Adrenal gland (tissue), 12 donors: ENCODE results near the gene FSD2. TPM values are rescaled to one million over a fixed set of nuclear protein-coding genes. Genes with fewer than 3 reads are reported as not detected.

Experiments used
- DNase-seq, 7 donors: peaks; one replicate each; pipeline ENCODE4 v3.0.0-alpha.2; 2019 to 2020
- H3K27ac ChIP-seq, 5 donors: fragments of 200-600 bp; sonication (generic) in 4 of 5; 1 replicate in 3 of 5; 2 replicates in 2 of 5; pipeline versions ENCODE4 v1.5.1 to v1.8.0; 2016 to 2020; ENCODE audit warnings: mild to moderate bottlenecking in 1 of 5
- H3K27me3 ChIP-seq: fragments of 200-600 bp; 2 replicates; pipeline ENCODE4 v1.8.0; 2021
- H3K36me3 ChIP-seq, 2 donors: fragments of 200-600 bp; replicated peaks in 1 of 2; 1 replicate in 1 of 2; 2 replicates in 1 of 2; pipeline versions ENCODE4 v1.5.1 to v1.8.0; 2018 to 2022
- H3K4me1 ChIP-seq, 2 donors: fragments of 200-600 bp; replicated peaks in 1 of 2; 1 replicate in 1 of 2; 2 replicates in 1 of 2; pipeline versions ENCODE4 v1.5.1 to v1.8.0; 2018 to 2021
- H3K4me3 ChIP-seq, 4 donors: fragments of 200-600 bp; sonication (generic) in 3 of 4; one replicate each; pipeline ENCODE4 v1.5.1; 2016 to 2018
- H3K9me3 ChIP-seq, 3 donors: fragments of 200-600 bp; sonication (generic) in 1 of 3; replicated peaks in 1 of 3; 1 replicate in 2 of 3; 2 replicates in 1 of 3; pipeline versions ENCODE4 v1.5.1 to v1.8.0; 2016 to 2021
- POLR2A ChIP-seq, 2 donors: fragments of 450-650 bp; IDR thresholded peaks; one replicate each; pipeline ENCODE4 v1.6.1; 2017; ENCODE audit warnings: antibody characterized with exemption in 2 of 2, mild to moderate bottlenecking in 2 of 2, moderate library complexity in 1 of 2
- WGBS, 4 donors: extraction: QIAGEN DNeasy Blood & Tissue Kit in 2 of 4; methylation state at CpG; one replicate each; pipeline versions ENCODE4 v1.1.5 to v1.1.7; 2013 to 2017; 5-methylcytosine and 5-hydroxymethylcytosine counted together
- intact Hi-C, 2 donors: fragments of 100-400 bp; cut with DNase I; formaldehyde crosslinking; loops; one replicate each; pipeline versions ENCODE4 v1.14.1 to v1.15.0; 2022 to 2023
- polyA plus RNA-seq, 3 donors: library from polyadenylated mRNA; stranded (reverse); fragments of 200-250 nt in 2 of 3; fragments of 350-450 nt in 1 of 3; fragmentation: Illumina TruSeq in 1 of 3; extraction: RNeasy Lipid Tissue Mini Kit (QIAGEN cat#74804) in 1 of 3; gene quantifications; one replicate each; pipeline ENCODE4 v1.2.3, GENCODE V29; 2013 to 2014
- total RNA-seq, 9 donors: library from RNA; depleted of rRNA in 4 of 9; stranded (reverse); fragments of >200 nt in 4 of 9; fragments of 120-200 nt in 1 of 9; fragmentation: NEBNext Ultra II Directional in 1 of 9; extraction: Animal tissue kit (Norgen Biotek cat#: 25700) in 1 of 9; gene quantifications; one replicate each; pipeline versions ENCODE4 v1.1.0 to v1.2.4, GENCODE V29; 2013 to 2023
- TF ChIP-seq, protein P1 (sequence below), 6 experiments: fragments of 450-650 bp in 4 of 6; fragments of 200-600 bp in 2 of 6; sonication (generic) in 1 of 6; IDR thresholded peaks; 1 replicate in 5 of 6; 2 replicates in 1 of 6; pipeline versions ENCODE4 v1.5.1 to v1.8.0; 2016 to 2021; ENCODE audit warnings: antibody characterized with exemption in 6 of 6, mild to moderate bottlenecking in 2 of 6, moderate library complexity in 1 of 6
- donor health status: healthy with polysubstance abuse.
- donor health status: Bipolar disorder and iron deficiency.
- donor health status: DM: yes; HTN: yes; CAD: no.
- donor health status: DM: no; HTN: no; CAD: no.
- donor health status: DM: no; HTN: no; CAD: no.
- donor health status: DM: yes; HTN: yes; CAD: no.

FSD2 gene
- total and polyA plus RNA-seq, 12 donors, result 0.03 to 0.06 TPM; not detected in 10

DNA sequence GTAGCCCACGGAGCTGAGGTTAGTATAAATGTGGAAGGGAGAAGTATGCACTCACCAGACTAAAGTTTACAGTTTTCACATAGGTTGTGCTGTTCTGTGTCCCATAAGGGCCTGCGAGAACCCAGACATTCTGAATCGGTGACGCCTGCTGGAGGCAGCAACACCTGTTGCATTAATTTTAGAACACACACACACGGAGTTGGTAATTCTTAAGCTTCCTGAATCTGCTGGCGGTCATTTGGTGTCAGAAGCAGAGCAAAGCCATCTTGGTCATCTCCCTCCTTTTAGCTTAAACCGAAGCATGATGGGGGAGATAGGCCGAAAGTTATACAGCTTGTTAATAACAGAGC, 55.1 kb downstream of the FSD2 start:
- intact Hi-C loops, result loop anchor here in 1 of 2 donors (10.0 kb wide), 1 partner anchor 206 kb away; the partner anchor contains the start of gene RPS17
- Histone ChIP-seq H3K4me3 (peak overlapping the region; percentile 25 to 90 (median 74)), H3K36me3 (peaks cover 0 to 14% of the 10 kb centered on the region in 2 donors), H3K27me3 (no peaks in the 10 kb centered on the region), H3K4me1 (peaks cover 11 to 22% of the 10 kb centered on the region in 2 donors), H3K27ac (peak overlapping the region in 4 of 5 donors; percentile 83 to 97 (median 93)), H3K9me3 (no peaks in the 10 kb centered on the region)
- no peak for TF ChIP-seq POLR2A (IDR thresholded peaks at IDR 0.05)
- TF ChIP-seq, protein P1, sequence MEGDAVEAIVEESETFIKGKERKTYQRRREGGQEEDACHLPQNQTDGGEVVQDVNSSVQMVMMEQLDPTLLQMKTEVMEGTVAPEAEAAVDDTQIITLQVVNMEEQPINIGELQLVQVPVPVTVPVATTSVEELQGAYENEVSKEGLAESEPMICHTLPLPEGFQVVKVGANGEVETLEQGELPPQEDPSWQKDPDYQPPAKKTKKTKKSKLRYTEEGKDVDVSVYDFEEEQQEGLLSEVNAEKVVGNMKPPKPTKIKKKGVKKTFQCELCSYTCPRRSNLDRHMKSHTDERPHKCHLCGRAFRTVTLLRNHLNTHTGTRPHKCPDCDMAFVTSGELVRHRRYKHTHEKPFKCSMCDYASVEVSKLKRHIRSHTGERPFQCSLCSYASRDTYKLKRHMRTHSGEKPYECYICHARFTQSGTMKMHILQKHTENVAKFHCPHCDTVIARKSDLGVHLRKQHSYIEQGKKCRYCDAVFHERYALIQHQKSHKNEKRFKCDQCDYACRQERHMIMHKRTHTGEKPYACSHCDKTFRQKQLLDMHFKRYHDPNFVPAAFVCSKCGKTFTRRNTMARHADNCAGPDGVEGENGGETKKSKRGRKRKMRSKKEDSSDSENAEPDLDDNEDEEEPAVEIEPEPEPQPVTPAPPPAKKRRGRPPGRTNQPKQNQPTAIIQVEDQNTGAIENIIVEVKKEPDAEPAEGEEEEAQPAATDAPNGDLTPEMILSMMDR (IDR thresholded peaks at IDR 0.05), result no peak
- DNase-seq, result no peak
- WGBS, 4 donors, result 1 to 3% (median 2%) methylated on average over 8 of the region's 8 CpGs

GRCh38 chr15:82749951-82750830, 55.7 kb downstream of the FSD2 start:
- 0 to 2% (median 0%) methylated on average over 27 to 47 of the region's 47 CpGs for WGBS, 4 donors

GRCh38 chr15:82748315-82748714, 57.6 kb downstream of the FSD2 start:
- H3K36me3 ChIP-seq, result no peaks in the 10 kb centered on the region
- TF ChIP-seq, protein P1 (IDR thresholded peaks at IDR 0.05), result no peak
- TF ChIP-seq POLR2A (IDR thresholded peaks at IDR 0.05), result no peak
- H3K27ac ChIP-seq, result no peak overlapping the region
- DNase-seq, result no peak
- H3K4me3 ChIP-seq, result no peak overlapping the region
- intact Hi-C loops, result no loop called here
- no peaks in the 10 kb centered on the region for H3K27me3 ChIP-seq
- H3K9me3 ChIP-seq, result no peaks in the 10 kb centered on the region
- H3K4me1 ChIP-seq, result peaks cover 11 to 22% of the 10 kb centered on the region in 2 donors

More at GRCh38 chr15:82749951-82750830, 55.7 kb downstream of the FSD2 start:
- Histone ChIP-seq H3K27ac (peak overlapping the region; percentile 68 to 97 (median 90)), H3K4me3 (peak overlapping the region; percentile 25 to 90 (median 74)), H3K36me3 (peaks cover 0 to 8% of the 10 kb centered on the region in 2 donors), H3K27me3 (no peaks in the 10 kb centered on the region), H3K9me3 (no peaks in the 10 kb centered on the region), H3K4me1 (peaks cover 11 to 22% of the 10 kb centered on the region in 2 donors)
- intact Hi-C loops, result loop anchor here in 1 of 2 donors (10.0 kb wide), 1 partner anchor 205 kb away; the partner anchor contains the start of gene RPS17
- peak; percentile 77 to 93 for TF ChIP-seq POLR2A (IDR thresholded peaks at IDR 0.05)
- TF ChIP-seq, protein P1 (IDR thresholded peaks at IDR 0.05), result no peak
- DNase-seq, result peak; percentile 94 to 97 (median 94)

- DNase-seq, result no peak
- Histone ChIP-seq H3K27ac (no peak overlapping the region), H3K9me3 (no peaks in the 10 kb centered on the region), H3K4me1 (no peaks in the 10 kb centered on the region), H3K4me3 (no peak overlapping the region), H3K36me3 (no peaks in the 10 kb centered on the region), H3K27me3 (no peaks in the 10 kb centered on the region)
- intact Hi-C loops, result no loop called here
- 75 to 96% (median 84%) methylated on average over 1 of the region's 1 CpG for WGBS, 4 donors
- no peak for TF ChIP-seq POLR2A (IDR thresholded peaks at IDR 0.05)
- TF ChIP-seq, protein P1 (IDR thresholded peaks at IDR 0.05), result no peak
These were observed 62.1 kb downstream of the FSD2 start for GRCh38 chr15:82743810-82744209.
